GM19351 (cell line): ENCODE measurements around the gene MSMB.
"Not testable (repeated sequence)": the region's sequence is repeated elsewhere in the genome, so short reads cannot be mapped to it uniquely, and the experiment has no call there.

Experiments
- ATAC-seq: cut with Tn5 transposase; IDR thresholded peaks from one replicate; pipeline ENCODE4 v1.9.1; 2021; ENCODE audit warnings: mild to moderate bottlenecking, moderate library complexity; ENCODE audit not compliant: unreplicated experiment

Gene MSMB

DNA sequence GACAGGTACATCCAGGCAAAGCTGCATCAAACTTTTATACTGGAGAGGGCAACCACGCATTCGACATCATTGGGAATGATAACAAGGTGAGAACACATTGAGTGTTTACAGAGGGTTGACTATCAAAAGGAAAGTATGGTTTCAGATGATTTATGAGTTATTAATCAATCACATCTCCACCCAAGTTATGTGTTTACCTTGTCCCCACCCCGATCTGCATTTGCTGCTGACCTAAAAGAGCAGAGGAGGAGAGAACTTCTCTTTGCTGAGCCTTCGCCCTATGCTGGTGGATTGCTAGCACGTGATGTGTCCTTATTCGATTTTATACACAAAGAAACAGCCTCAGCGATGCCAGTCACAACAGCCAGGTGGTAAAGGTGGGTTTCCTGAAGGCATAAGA, at the start of gene MSMB:
MSMB (minus strand) TSS at position 9 of the 400 bp plus-strand sequence. CDS start 32 bp downstream, outside the sequence.
- no peak for ATAC-seq

DNA sequence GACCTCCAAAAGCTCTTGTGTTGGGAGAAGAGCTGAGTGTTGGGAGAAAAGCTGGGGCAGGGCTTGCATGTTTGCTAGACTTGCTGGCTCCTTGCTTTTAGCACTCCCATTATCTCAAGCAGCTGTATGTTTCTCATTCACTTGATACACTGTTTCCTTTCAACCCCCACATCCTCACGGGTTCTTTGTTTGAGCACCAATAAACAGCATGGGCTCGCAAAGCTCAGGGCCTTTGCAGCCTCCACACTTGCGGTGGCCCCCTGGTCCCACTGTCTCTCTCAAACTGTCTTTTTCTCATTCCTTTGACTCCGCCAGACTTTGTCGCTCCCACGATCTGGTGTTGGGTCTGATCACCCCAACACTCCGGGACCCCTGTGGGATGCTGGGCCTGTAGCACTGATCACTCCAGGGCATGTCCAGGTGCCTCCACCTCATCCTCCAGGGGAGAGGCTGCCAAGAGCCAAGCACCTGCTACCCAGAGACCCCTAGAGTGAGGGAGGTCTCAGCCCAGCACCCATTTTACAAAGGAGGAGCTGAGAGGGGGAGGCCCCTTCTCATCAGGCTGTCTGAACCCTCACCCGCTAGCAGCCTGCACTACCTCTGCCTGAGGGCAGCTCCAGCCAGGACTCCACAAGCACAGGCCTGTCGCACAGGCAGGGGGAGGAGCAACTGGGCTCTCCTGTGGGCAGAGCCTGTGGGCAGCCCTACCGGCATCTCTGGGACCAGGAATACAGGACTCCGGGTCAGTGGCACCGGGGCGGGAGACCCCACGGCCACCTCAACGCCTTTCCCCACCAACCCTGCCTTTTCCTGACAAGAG, 49.1 kb upstream of the MSMB start:
- no peak for ATAC-seq

GRCh38 chr10:46094197-46094500, 48.1 kb upstream of the MSMB start:
- no peak for ATAC-seq

DNA sequence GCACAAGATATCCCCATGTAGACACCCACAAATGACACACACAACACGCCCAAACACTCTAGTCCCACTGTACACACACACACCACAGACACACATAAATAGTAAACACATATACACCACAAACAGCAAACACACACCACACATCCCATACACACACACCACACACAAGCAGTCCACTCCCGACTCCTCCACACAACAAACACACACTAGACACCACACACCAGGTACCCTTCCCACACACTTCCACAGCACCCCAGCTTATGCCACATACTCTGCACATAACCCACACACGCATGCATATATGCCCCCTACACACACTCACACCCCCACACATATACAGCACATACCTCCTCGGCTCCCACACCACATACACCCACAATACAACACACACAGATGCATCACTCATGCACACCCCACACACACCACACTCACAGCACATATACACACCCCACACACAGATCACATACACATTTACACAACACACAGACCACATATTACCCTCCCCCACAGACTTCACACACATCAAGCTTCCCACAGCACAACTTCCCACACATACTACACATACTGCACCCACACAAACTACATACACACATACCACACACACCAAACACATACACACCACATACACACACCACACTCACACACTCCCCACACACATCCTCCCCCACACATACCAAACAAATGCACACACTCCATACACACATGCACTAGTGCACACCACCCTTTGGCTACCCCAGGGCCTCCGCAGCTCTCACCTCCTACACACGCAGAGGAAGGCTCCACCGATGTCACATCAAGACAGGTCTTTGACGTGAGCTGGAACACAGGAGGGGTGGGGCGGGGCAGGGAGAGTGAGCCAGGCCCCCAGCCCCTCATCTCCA, 47.5 kb upstream of the MSMB start:
- ATAC-seq = not testable (repeated sequence)

- peak; percentile 50 for ATAC-seq
These were observed 46.5 kb upstream of the MSMB start for GRCh38 chr10:46092524-46093081.

DNA sequence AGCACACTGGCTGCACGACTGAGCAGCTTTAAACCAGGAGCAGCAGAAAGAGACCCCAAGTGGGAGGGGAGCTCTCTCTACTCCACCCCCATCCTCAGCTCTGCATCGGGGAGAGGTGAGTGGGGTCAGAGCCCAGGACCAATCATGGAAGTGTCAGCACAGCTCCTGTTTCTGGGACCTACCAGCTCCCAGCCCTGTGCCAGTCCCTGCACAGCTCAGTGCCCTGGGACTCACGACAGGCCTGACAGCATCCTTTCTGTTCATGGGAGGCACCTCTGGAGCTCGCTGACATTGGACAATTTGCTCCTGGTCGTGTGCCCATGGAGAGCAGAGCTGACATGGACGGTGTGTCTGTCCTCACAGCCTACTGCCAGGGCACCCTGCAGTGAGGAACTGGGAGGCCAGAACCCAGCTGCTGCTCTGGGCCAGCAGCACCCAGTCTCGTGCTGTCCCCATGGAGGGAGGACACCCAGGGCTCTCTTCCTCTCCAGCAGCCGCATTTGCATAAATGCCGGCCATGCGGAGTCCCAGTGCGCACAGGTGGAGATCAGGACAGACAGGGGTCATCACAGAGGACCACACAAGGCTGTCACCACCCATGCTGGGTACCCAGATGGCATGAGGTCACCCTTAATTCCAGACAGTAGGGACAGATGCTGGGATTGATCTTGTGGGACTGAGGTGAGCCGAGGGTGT, 45.9 kb upstream of the MSMB start:
- peak; percentile 47 for ATAC-seq

- ATAC-seq = no peak
These were observed 45.2 kb upstream of the MSMB start for GRCh38 chr10:46091080-46091827.

GRCh38 chr10:46090258-46090812, 44.3 kb upstream of the MSMB start:
- no peak for ATAC-seq

DNA sequence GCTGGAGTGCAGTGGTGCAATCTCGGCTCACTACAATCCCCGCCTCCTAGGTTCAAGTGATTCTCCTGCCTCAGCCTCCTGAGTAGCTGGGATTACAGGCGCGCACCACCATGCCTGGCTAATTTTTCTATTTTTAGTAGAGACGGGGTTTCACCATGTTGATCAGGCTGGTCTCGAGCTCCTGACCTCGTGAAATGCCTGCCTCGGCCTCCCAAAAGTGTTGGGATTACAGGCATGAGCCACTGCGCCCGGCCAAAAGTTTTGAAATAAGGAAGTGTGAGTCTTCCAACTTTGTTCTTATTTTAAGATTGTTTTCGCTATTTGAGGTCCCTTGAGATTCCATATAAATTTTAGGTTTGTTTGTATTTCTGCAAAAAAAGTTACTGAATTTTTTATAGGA, 41.3 kb upstream of the MSMB start:
- not testable (repeated sequence) for ATAC-seq

- ATAC-seq = no peak
These were observed 38.5 kb upstream of the MSMB start for GRCh38 chr10:46084321-46085165.

DNA sequence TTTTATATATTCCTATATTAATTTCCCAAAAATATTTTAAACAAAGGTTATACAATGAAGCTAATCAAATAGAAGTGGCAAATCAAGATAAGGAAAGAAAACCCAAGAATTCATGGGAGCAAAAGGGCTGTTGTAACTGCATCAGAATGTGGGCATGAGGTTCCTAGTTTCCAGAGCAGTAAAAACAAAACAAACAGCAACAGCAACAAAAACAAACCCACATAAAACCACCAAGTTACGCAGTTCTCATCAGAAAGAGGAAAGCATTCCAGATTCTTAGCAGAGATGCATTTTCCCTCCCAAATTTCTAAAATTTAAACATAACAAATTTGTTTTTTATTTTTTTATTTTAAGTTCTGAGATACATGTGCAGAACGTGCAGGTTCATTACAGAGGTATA, 34.8 kb upstream of the MSMB start:
- ATAC-seq = no peak

- ATAC-seq = no peak
These were observed 33.9 kb upstream of the MSMB start for GRCh38 chr10:46079831-46080585.

DNA sequence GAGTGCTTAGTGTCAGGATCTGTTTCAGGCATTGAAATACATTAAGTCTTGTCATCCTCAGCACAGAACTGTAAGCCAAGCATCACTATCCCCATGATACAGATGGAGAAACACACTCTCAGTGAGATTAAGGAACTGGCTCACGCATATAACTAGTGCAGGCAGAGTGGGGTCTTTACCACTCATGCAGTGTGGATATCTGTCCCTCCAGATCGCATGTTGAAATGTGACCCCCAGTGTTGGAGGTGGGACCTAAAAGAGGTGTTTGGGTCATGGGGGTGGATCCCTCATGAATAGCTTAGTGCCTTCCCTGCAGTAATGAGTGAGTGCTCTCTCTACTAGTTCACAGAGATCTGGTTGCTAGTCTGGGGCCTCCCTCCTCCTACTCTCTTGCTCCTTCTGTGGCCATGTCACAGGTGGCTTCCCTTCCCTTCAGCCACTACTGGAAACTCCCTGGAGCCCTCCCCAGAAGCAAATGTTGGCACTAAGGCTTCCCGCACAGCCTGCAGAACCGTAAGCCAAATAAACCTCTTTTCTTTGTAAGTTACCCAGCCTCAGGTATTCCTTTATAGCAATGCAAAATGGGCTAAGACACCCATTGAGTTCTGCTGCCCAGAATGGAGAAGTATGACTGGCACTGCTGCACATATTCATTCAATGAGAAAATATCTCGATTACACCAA, 31.8 kb upstream of the MSMB start:
- no peak for ATAC-seq

GRCh38 chr10:46077141-46077554, 31.1 kb upstream of the MSMB start:
- ATAC-seq = no peak

GRCh38 chr10:46075869-46076268, 29.8 kb upstream of the MSMB start:
- no peak for ATAC-seq

DNA sequence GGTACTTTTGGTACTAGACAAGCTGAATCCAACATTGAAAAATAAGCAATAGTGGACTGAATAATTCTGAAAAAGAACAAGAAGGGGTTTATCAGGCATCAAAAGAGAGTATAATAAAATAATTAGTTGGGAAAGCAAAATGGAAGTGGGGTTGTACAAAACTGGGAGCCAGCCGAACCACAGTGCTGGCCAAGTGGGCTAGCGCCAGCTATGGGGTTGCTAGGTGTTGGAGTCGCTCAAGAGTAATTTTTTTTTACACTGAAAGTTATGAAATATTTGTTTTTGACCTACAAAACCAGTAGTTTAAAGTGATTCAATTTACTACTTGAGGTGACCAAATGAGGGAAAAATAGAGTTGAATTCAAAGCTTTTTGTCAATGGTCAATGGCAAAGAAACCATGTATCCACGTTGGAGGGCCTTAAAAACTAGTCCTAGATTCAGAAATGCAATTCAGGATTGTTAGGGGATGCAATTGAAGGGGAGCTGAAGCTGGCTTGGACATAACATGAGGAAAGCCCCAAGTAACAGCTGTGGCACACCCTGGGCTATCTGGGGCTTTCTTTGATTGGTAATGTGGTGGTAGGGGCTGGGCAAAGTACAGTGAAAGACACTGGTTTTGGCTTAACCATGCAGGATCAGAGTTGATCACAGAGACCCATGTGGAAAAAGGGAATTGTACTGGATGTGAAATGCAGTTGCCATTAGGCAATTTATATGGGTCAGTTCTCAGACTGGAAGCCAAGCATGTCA, 28.3 kb upstream of the MSMB start:
- ATAC-seq = no peak

DNA sequence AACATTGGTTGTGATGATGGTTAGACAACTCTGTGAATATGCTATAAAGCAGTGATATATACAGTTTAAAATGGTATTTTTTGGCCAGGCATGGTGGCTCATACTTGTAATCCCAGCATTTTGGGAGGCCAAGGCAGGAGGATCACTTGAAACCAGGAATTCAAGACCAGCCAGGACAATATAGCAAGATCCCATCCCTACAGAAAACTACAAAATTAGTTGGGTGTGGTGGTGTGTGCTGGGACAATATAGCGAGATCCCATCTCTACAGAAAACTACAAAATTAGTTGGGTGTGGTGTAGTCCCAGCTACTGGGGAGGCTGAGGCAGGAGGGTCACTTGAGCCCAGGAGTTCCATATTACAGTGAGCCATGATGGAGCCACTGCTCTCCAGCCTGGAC, 27.5 kb upstream of the MSMB start:
- no peak for ATAC-seq
